ENCODE results near the gene RCN2. TPM values are rescaled to one million over a fixed set of nuclear protein-coding genes. Genes with fewer than 3 reads are reported as not detected.

The RCN2 gene
- total and polyA plus RNA-seq, 2 of the 8 experiments (the other 6 are each of a cell fraction or from before 2014, with no cell fraction given) = 65.6 to 137 TPM

- H3K4me1 ChIP-seq (replicated peaks in 1 of 4; ENCODE audit: control insufficient read depth in 3 of 4, insufficient read depth in 4 of 4, low read length in 3 of 4) = no peaks in the 10 kb centered on the region; a peak in 1 of 7 replicates
These were observed 47.2 kb downstream of the RCN2 start for GRCh38 chr15:76978522-76979330.

More at GRCh38 chr15:76978522-76979330, 47.2 kb downstream of the RCN2 start:
- no peak overlapping the region for H3K14ac ChIP-seq (ENCODE audit: insufficient read length)
- no peak overlapping the region for H4K5ac ChIP-seq (ENCODE audit: insufficient read length, low read depth, low read length)
- no peaks in the 10 kb centered on the region for H3K36me3 ChIP-seq (ENCODE audit: control insufficient read depth in 2 of 4, insufficient read depth in 4 of 4, low read length in 3 of 4)
- H3K56ac ChIP-seq (replicated peaks; ENCODE audit: insufficient read length, low read depth, low read length) = no peak overlapping the region
- H2AFZ ChIP-seq (ENCODE audit: low read length) = no peak overlapping the region
- H2BK15ac ChIP-seq (ENCODE audit: low read length) = no peak overlapping the region
- no peaks in the 10 kb centered on the region for H3K79me1 ChIP-seq (ENCODE audit: low read depth, low read length)
- no peaks in the 10 kb centered on the region for H3K79me2 ChIP-seq (ENCODE audit: control insufficient read depth in 1 of 2, insufficient read depth in 2 of 2, low read length in 2 of 2)
- no peak overlapping the region for H4K91ac ChIP-seq (replicated peaks; ENCODE audit: insufficient read length, low read length)
- 98% methylated on average over 17 of the region's 18 CpGs; no CpG with 5 or more reads in 1 of the 2 experiments for WGBS, 2 experiments (ENCODE audit: extremely low coverage in 1 of 2, insufficient coverage in 1 of 2, insufficient read length in 1 of 2, insufficient replicate concordance in 2 of 2, low coverage in 1 of 2, low lambda C conversion rate in 2 of 2, missing lambda C conversion rate in 1 of 2)
- no peaks in the 10 kb centered on the region for H3K23me2 ChIP-seq (ENCODE audit: low read depth, low read length)
- no peaks in the 10 kb centered on the region; a peak in 1 of 7 replicates for H3K27me3 ChIP-seq (replicated peaks in 1 of 4; ENCODE audit: control insufficient read depth in 3 of 4, extremely low read depth in 1 of 4, insufficient read depth in 3 of 4, low read length in 3 of 4)
- no peak overlapping the region for H2BK20ac ChIP-seq (ENCODE audit: low read length)
- peaks cover 0 to 9% of the 10 kb centered on the region in 2 experiments; a peak in 1 of 4 replicates for H3K9me3 ChIP-seq (ENCODE audit: insufficient read depth in 2 of 2, low read depth in 1 of 2, low read length in 1 of 2)
- H2AK5ac ChIP-seq (ENCODE audit: low read depth, low read length) = no peak overlapping the region
- ChIA-PET POLR2A (ENCODE audit: partially characterized antibody) (no interaction called here), CTCF (ENCODE audit: partially characterized antibody) (interaction anchor here (0.6 to 2.2 kb wide), 8 partner anchors 10 to 139 kb away, joined by 3 to 9 read pairs (median 3); no protein-coding TSS in a partner anchor)
- no peak overlapping the region for H3K18ac ChIP-seq (ENCODE audit: extremely low read depth, low read length)
- no peak for DNase-seq (ENCODE audit: low read depth in 1 of 2, low spot score in 2 of 2)
- H2BK12ac ChIP-seq (ENCODE audit: low read depth, low read length) = no peak overlapping the region
- H2BK5ac ChIP-seq (ENCODE audit: low read depth, low read length) = no peak overlapping the region
- FAIRE-seq = no peak
- TF ChIP-seq POLR2AphosphoS5 (IDR thresholded peaks at IDR 0.05; ENCODE audit: low read depth, low read length) = no peak
- no peak for TF ChIP-seq SIN3A (conservative IDR thresholded peaks at IDR 0.05 in 1 of 2, IDR thresholded peaks at IDR 0.05 in 1 of 2; ENCODE audit: low read depth in 1 of 2, low read length in 2 of 2)
- TF ChIP-seq CBX5 (IDR thresholded peaks at IDR 0.05; ENCODE audit: low read depth, low read length) = no peak
- TF ChIP-seq KDM1A (IDR thresholded peaks at IDR 0.05; ENCODE audit: borderline replicate concordance, low read length) = no peak
- no peak for TF ChIP-seq CTCF (IDR thresholded peaks at IDR 0.05; ENCODE audit: control extremely low read depth in 1 of 3, insufficient read depth in 1 of 3, low read depth in 1 of 3, low read length in 3 of 3)
- no peak for TF ChIP-seq MAFK (IDR thresholded peaks at IDR 0.05; ENCODE audit: low read depth, low read length)
- no peak for TF ChIP-seq BCL11A (IDR thresholded peaks at IDR 0.05; ENCODE audit: low read depth in 2 of 2, low read length in 2 of 2)
- H3K27ac ChIP-seq (ENCODE audit: low read depth, low read length) = no peak overlapping the region
- no peak overlapping the region for H3K23ac ChIP-seq (ENCODE audit: insufficient read length)
- no peaks in the 10 kb centered on the region for H4K20me1 ChIP-seq (replicated peaks in 1 of 2; ENCODE audit: control insufficient read depth in 1 of 2, insufficient read depth in 2 of 2, low read length in 2 of 2)
- H2BK120ac ChIP-seq (replicated peaks; ENCODE audit: low read depth, low read length) = no peak overlapping the region
- H3K4ac ChIP-seq (replicated peaks; ENCODE audit: insufficient read length, low read depth, low read length) = no peak overlapping the region
- H3K4me3 ChIP-seq (ENCODE audit: extremely low read depth in 1 of 4, insufficient read depth in 2 of 4, low read depth in 3 of 4, low read length in 4 of 4) = no peak overlapping the region
- no peak overlapping the region for H3K9ac ChIP-seq (replicated peaks in 1 of 4; ENCODE audit: extremely low read depth in 1 of 4, low read depth in 3 of 4, low read length in 3 of 4)
- no peak overlapping the region for H4K8ac ChIP-seq (ENCODE audit: extremely low read depth, insufficient read depth, low read length)
- H3K4me2 ChIP-seq (ENCODE audit: insufficient read depth in 1 of 2, low read depth in 2 of 2, low read length in 2 of 2) = no peak overlapping the region

Data from H1 (cell line).